Testis (tissue), 3 donors: ENCODE measurements around the gene FRMD3. TPM values are rescaled to one million over a fixed set of nuclear protein-coding genes. Genes with fewer than 3 reads are reported as not detected.

Experiments used
- DNase-seq: peaks from one replicate; pipeline ENCODE4 v3.0.0-alpha.2; 2019
- H3K27ac ChIP-seq, 2 donors: fragments of 200-600 bp; sonication (generic); one replicate each; pipeline ENCODE4 v1.5.1; 2019
- H3K27me3 ChIP-seq: fragments of 200-600 bp; sonication (generic); one replicate; pipeline ENCODE4 v1.5.1; 2019
- H3K36me3 ChIP-seq: fragments of 200-600 bp; sonication (generic); one replicate; pipeline ENCODE4 v1.5.1; 2017; ENCODE audit warnings: low read depth; ENCODE audit errors: missing control alignments
- H3K4me1 ChIP-seq: fragments of 200-600 bp; sonication (generic); one replicate; pipeline ENCODE4 v1.5.1; 2019
- H3K4me3 ChIP-seq, 2 donors: fragments of 200-600 bp; sonication (generic); one replicate each; pipeline ENCODE4 v1.5.1; 2017 to 2019
- H3K9me3 ChIP-seq: fragments of 200-600 bp; sonication (generic); one replicate; pipeline ENCODE4 v1.5.1; 2017
- POLR2A ChIP-seq: fragments of 450-650 bp; IDR thresholded peaks from one replicate; pipeline ENCODE4 v1.6.1; 2017; ENCODE audit warnings: antibody characterized with exemption, mild to moderate bottlenecking, moderate library complexity
- WGBS, 2 donors: methylation state at CpG; one replicate each; pipeline ENCODE4 v1.1.5; 2018; 5-methylcytosine and 5-hydroxymethylcytosine counted together
- intact Hi-C: fragments of 100-400 bp; cut with DNase I; formaldehyde crosslinking; loops from one replicate; pipeline ENCODE4 v1.15.1; 2023; ENCODE audit warnings: low total_unique reads
- polyA plus RNA-seq: library from polyadenylated mRNA; stranded (reverse); fragments of 350-450 nt; fragmentation: Illumina TruSeq; extraction: RNeasy Lipid Tissue Mini Kit (QIAGEN cat#74804); gene quantifications from one replicate; pipeline ENCODE4 v1.2.3, GENCODE V29; 2014; ENCODE audit warnings: low read depth, low replicate concordance; ENCODE audit not compliant: insufficient read depth
- total RNA-seq, 2 donors: library from RNA; depleted of rRNA; stranded (reverse); fragments of >200 nt; gene quantifications; one replicate each; pipeline ENCODE4 v1.2.3, GENCODE V29; 2016
- TF ChIP-seq, protein P1 (sequence below), 3 experiments: fragments of 450-650 bp in 2 of 3; fragments of 200-600 bp in 1 of 3; sonication (generic) in 1 of 3; IDR thresholded peaks; one replicate each; pipeline ENCODE4 v1.5.1; 2016 to 2019; ENCODE audit warnings: antibody characterized with exemption in 3 of 3, mild to moderate bottlenecking in 2 of 3, moderate library complexity in 1 of 3

Gene FRMD3
- total and polyA plus RNA-seq, 3 donors from 2014 or later, result 5.5 to 16.2 (median 12.5) TPM

DNA sequence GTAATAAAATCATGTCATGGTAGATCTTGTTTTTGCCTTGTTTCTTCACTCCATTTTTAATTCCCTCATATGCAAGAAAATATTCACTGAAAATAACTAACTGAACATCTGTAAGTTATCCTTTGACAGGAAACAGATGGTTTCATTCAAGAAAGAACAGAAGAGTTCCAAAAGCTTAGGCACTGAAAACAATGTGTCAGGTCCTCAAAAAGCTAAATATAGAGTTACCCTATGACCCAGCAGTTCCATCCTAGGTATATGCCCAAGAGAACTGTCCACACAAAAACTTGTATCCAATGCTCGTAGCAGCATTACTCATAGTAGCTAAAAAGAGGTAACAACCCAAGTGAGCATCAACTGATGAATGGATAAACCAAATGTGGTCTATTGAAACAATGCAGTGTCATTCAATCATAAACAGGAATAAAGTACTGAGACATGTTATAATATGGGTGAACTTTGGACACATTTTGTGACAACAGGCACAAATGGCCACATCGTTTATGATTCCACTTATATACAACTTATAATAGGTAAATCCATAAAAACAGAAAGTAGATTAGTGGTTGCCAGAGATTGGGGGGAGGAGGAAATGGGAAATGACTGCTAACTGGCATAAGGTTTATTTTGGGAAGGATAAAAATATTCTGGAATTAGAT, 231.0 kb downstream of the FRMD3 start:
- DNase-seq, result no peak
- Histone ChIP-seq H3K4me1 (peaks cover 10% of the 10 kb centered on the region), H3K9me3 (no peaks in the 10 kb centered on the region), H3K27me3 (no peaks in the 10 kb centered on the region), H3K36me3 (no peaks in the 10 kb centered on the region), H3K4me3 (no peak overlapping the region), H3K27ac (no peak overlapping the region)
- TF ChIP-seq, protein P1, sequence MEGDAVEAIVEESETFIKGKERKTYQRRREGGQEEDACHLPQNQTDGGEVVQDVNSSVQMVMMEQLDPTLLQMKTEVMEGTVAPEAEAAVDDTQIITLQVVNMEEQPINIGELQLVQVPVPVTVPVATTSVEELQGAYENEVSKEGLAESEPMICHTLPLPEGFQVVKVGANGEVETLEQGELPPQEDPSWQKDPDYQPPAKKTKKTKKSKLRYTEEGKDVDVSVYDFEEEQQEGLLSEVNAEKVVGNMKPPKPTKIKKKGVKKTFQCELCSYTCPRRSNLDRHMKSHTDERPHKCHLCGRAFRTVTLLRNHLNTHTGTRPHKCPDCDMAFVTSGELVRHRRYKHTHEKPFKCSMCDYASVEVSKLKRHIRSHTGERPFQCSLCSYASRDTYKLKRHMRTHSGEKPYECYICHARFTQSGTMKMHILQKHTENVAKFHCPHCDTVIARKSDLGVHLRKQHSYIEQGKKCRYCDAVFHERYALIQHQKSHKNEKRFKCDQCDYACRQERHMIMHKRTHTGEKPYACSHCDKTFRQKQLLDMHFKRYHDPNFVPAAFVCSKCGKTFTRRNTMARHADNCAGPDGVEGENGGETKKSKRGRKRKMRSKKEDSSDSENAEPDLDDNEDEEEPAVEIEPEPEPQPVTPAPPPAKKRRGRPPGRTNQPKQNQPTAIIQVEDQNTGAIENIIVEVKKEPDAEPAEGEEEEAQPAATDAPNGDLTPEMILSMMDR (IDR thresholded peaks at IDR 0.05), result no peak
- TF ChIP-seq POLR2A, result no peak
- whole genome bisulfite sequencing, 2 donors, result 67 to 79% methylated on average over 2 of the region's 2 CpGs
- intact Hi-C loops, result no loop called here

- Histone ChIP-seq H3K9me3 (no peaks in the 10 kb centered on the region), H3K4me3 (no peak overlapping the region), H3K4me1 (peaks cover 10% of the 10 kb centered on the region), H3K27me3 (no peaks in the 10 kb centered on the region), H3K27ac (no peak overlapping the region), H3K36me3 (no peaks in the 10 kb centered on the region)
- 26 to 52% methylated on average over 8 of the region's 8 CpGs for WGBS, 2 donors
- intact Hi-C loops, result no loop called here
- TF ChIP-seq, protein P1 (IDR thresholded peaks at IDR 0.05), result no peak
- DNase-seq, result peak; percentile 85
These were observed 233.5 kb downstream of the FRMD3 start for GRCh38 chr9:83304686-83305085.

DNA sequence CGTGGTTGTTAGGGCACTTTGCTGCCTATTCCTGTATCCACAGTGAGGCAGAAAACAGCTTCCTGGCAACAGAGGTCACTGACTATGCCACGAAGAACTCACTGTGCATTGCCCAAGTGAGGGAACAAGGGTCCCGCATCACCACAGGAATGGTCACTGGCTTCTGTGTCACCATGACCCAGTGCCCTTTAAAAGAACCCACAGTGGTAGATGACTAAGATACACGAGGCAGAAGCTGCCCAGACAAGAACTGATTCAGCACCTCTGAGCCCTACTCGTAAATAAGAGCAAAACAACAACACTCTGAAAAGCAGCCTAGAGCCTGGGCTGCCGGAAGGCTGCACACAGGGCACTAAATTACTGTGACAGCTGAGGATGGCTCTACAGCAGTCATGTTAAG, 238.6 kb downstream of the FRMD3 start:
- no peaks in the 10 kb centered on the region for H3K9me3 ChIP-seq
- intact Hi-C loops, result no loop called here
- H3K27ac ChIP-seq, result no peak overlapping the region
- TF ChIP-seq, protein P1 (IDR thresholded peaks at IDR 0.05), result no peak
- no peak for TF ChIP-seq POLR2A
- no peak overlapping the region for H3K4me3 ChIP-seq
- no peaks in the 10 kb centered on the region for H3K36me3 ChIP-seq
- peaks cover 4% of the 10 kb centered on the region for H3K4me1 ChIP-seq
- no peaks in the 10 kb centered on the region for H3K27me3 ChIP-seq
- 74 to 78% methylated on average over 6 of the region's 6 CpGs for WGBS, 2 donors
- no peak for DNase-seq

DNA sequence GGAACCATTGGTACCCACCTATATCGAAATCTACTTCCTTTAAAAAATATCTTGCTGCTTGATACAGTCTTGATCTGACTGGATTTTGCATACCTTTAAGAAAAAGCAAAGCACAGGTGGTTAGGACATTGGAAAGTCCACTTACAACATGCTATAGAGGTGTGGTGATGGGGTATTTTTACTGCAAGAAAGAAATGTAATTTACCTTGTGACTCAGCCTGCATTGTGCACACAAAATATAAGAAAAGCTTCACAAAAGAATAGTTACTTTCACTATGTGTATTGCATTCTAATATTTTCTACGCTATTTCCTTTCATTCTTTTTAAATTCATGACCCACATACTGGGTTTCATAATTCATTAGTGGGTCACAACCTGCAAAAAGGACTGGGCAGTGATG, 239.1 kb downstream of the FRMD3 start:
- Histone ChIP-seq H3K9me3 (no peaks in the 10 kb centered on the region), H3K27me3 (no peaks in the 10 kb centered on the region), H3K4me1 (no peaks in the 10 kb centered on the region), H3K4me3 (no peak overlapping the region), H3K27ac (no peak overlapping the region), H3K36me3 (no peaks in the 10 kb centered on the region)
- no peak for TF ChIP-seq POLR2A
- TF ChIP-seq, protein P1 (IDR thresholded peaks at IDR 0.05), result no peak
- DNase-seq, result no peak
- intact Hi-C loops, result no loop called here
- 89 to 97% methylated on average over 2 of the region's 2 CpGs for WGBS, 2 donors

DNA sequence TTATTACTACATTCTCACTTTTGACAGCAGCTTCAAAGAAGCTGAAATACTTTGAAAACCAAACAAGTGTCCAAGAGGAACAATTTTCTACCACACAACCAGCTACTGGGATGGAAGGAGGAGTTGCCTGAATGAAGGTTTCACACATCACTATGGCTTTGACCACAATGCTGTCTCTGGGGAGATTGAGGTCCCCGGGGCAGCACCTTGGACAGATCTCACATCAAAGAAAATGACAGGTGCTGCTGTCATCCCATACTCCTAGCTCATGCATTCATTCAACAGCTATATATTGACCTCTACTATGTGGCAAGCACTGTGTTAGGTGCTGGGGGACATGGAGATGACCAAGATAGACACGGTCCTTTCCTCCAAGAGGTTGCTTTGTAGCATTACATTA, 242.1 kb downstream of the FRMD3 start:
- Histone ChIP-seq H3K4me3 (no peak overlapping the region), H3K4me1 (no peaks in the 10 kb centered on the region), H3K27me3 (no peaks in the 10 kb centered on the region), H3K36me3 (no peaks in the 10 kb centered on the region), H3K27ac (no peak overlapping the region), H3K9me3 (no peaks in the 10 kb centered on the region)
- intact Hi-C loops, result no loop called here
- TF ChIP-seq, protein P1 (IDR thresholded peaks at IDR 0.05), result no peak
- no peak for TF ChIP-seq POLR2A
- no peak for DNase-seq
- WGBS, 2 donors, result 91 to 96% methylated on average over 2 of the region's 2 CpGs
